ENCODE measurements around the gene WNT9A. TPM values are rescaled to one million over a fixed set of nuclear protein-coding genes. Genes with fewer than 3 reads are reported as not detected.
"Not testable (repeated sequence)": the region's sequence is repeated elsewhere in the genome, so short reads cannot be mapped to it uniquely, and the experiment has no call there.

WNT9A gene
- total RNA-seq, 2 experiments from 2014 or later: not detected

DNA sequence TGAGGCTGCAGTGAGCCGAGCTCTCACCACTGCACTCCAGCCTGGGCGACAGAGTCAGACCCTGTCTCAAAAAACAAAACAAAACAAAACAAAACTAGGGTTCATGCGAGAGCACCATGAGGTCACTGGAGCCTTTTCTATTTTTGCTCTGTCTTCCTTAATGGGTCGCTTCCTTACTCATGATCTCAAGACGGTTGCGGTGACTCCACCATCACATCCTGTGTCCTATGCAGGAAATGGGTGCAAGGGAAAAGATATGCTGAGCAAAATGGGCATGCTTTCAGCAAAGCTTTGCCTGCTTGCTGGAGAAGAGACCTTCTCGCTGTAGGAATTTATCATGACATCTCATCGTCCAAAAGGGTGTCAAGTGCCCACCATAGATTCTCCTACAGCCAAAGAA lies 36.4 kb downstream of the WNT9A start:
- no TSS peak for BruUV-seq (replicated peaks)
- no peak for TF ChIP-seq EZH2phosphoT487 (IDR thresholded peaks at IDR 0.05; ENCODE audit: borderline replicate concordance, low read depth, low read length)
- TF ChIP-seq, protein P1, sequence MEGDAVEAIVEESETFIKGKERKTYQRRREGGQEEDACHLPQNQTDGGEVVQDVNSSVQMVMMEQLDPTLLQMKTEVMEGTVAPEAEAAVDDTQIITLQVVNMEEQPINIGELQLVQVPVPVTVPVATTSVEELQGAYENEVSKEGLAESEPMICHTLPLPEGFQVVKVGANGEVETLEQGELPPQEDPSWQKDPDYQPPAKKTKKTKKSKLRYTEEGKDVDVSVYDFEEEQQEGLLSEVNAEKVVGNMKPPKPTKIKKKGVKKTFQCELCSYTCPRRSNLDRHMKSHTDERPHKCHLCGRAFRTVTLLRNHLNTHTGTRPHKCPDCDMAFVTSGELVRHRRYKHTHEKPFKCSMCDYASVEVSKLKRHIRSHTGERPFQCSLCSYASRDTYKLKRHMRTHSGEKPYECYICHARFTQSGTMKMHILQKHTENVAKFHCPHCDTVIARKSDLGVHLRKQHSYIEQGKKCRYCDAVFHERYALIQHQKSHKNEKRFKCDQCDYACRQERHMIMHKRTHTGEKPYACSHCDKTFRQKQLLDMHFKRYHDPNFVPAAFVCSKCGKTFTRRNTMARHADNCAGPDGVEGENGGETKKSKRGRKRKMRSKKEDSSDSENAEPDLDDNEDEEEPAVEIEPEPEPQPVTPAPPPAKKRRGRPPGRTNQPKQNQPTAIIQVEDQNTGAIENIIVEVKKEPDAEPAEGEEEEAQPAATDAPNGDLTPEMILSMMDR (conservative IDR thresholded peaks at IDR 0.05; ENCODE audit: low read length): no peak

DNA sequence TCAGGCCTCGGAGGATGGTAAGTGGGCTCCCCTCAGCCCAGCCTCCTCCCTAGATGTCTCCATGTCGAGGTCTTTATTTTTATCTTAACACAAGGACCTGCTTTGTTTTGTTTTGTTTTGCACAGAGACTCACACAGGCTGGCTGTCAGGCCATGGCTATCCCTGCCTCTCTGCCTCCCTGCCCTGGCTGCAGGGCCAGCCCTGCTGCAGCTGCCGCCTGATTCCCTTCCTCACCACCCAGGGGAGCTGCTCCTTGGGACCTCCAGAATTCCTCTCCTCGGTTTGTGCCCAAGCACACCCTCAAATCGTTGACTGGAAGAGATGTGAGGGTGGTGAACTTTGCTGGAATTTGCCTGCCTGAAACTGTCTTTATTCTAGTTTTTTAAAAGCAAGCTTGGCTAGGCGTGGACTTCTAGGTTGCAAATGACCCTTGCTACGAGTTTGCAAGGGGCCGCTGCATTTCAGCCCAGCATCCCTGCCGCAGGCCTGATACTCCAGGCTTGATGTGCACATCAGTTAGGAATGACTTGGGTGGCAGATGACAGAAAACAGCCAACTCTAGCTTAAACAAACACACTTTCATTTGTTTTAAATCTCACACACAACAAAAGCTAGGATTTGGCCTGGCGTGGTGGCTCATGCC lies 37.1 kb downstream of the WNT9A start:
- no peak overlapping the region for H3K4me2 ChIP-seq (ENCODE audit: low read length)
- no peak overlapping the region for H3K27ac ChIP-seq (ENCODE audit: low read depth, low read length, poor library complexity, severe bottlenecking)
- no peak overlapping the region for H2AFZ ChIP-seq (ENCODE audit: low read length)
- H3K9me2 ChIP-seq (ENCODE audit: insufficient read depth, low read length): no peaks in the 10 kb centered on the region
- no peaks in the 10 kb centered on the region for H3K36me3 ChIP-seq (ENCODE audit: insufficient read depth, low read length)
- TF ChIP-seq, protein P1 (conservative IDR thresholded peaks at IDR 0.05; ENCODE audit: low read length): no peak
- TF ChIP-seq EZH2phosphoT487 (IDR thresholded peaks at IDR 0.05; ENCODE audit: borderline replicate concordance, low read depth, low read length): no peak
- no peaks in the 10 kb centered on the region for H3K79me2 ChIP-seq (ENCODE audit: insufficient read depth, low read depth, low read length)
- POLR2A ChIA-PET: no interaction called here
- intact Hi-C loops (cut with micrococcal nuclease; ENCODE audit: unreplicated experiment): no loop called here
- no peaks in the 10 kb centered on the region for H3K9me3 ChIP-seq (ENCODE audit: low read length)
- DNase-seq (ENCODE audit: low spot score): no peak
- no peak overlapping the region for H3K4me3 ChIP-seq (ENCODE audit: low read depth, low read length, poor library complexity, severe bottlenecking)
- CTCF ChIA-PET (ENCODE audit: unreplicated experiment): no interaction called here
- BruUV-seq (replicated peaks): no TSS peak
- no peaks in the 10 kb centered on the region for H3K4me1 ChIP-seq (ENCODE audit: insufficient read depth, low read length, poor library complexity, severe bottlenecking)
- H4K20me1 ChIP-seq (ENCODE audit: insufficient read depth, low read length): no peaks in the 10 kb centered on the region; the same call in 1 of the 2 replicates

More for the DNA sequence above, 36.4 kb downstream of the WNT9A start:
- intact Hi-C loops (cut with micrococcal nuclease; ENCODE audit: unreplicated experiment): no loop called here
- no peaks in the 10 kb centered on the region for H3K36me3 ChIP-seq (ENCODE audit: insufficient read depth, low read length)
- H3K4me2 ChIP-seq (ENCODE audit: low read length): no peak overlapping the region
- H3K4me3 ChIP-seq (ENCODE audit: low read depth, low read length, poor library complexity, severe bottlenecking): no peak overlapping the region
- H3K27ac ChIP-seq (ENCODE audit: low read depth, low read length, poor library complexity, severe bottlenecking): no peak overlapping the region
- H3K79me2 ChIP-seq (ENCODE audit: insufficient read depth, low read depth, low read length): no peaks in the 10 kb centered on the region
- no peak overlapping the region for H2AFZ ChIP-seq (ENCODE audit: low read length)
- no peaks in the 10 kb centered on the region for H4K20me1 ChIP-seq (ENCODE audit: insufficient read depth, low read length)
- no peaks in the 10 kb centered on the region for H3K9me2 ChIP-seq (ENCODE audit: insufficient read depth, low read length)
- POLR2A ChIA-PET: no interaction called here
- CTCF ChIA-PET (ENCODE audit: unreplicated experiment): no interaction called here
- no peak for DNase-seq (ENCODE audit: low spot score)
- no peaks in the 10 kb centered on the region for H3K9me3 ChIP-seq (ENCODE audit: low read length)
- no peaks in the 10 kb centered on the region for H3K4me1 ChIP-seq (ENCODE audit: insufficient read depth, low read length, poor library complexity, severe bottlenecking)

DNA sequence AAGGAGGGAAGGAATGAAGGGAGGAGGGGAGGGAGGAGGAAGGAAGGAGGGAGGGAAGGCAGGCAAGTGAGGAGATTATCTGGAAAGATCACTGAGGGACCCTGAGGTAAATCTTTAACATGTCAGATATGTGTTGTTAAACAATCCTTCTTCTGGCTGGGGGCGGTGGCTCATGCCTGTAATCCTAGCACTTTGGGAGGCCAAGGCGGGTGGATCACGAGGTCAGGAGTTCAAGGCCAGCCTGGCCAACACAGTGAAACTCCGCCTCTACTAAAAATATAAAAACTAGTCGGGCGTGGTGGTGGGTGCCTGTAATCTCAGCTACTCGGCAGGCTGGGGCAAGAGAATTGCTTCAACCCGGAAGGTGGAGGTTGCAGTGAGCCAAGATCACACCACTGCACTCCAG lies 37.8 kb downstream of the WNT9A start:
- CTCF ChIA-PET (ENCODE audit: unreplicated experiment); intact Hi-C loops (cut with micrococcal nuclease; ENCODE audit: unreplicated experiment); H3K79me2 ChIP-seq (ENCODE audit: insufficient read depth, low read depth, low read length); DNase-seq (ENCODE audit: low spot score); H2AFZ ChIP-seq (ENCODE audit: low read length); H3K9me3 ChIP-seq (ENCODE audit: low read length); H3K4me1 ChIP-seq (ENCODE audit: insufficient read depth, low read length, poor library complexity, severe bottlenecking); H3K4me2 ChIP-seq (ENCODE audit: low read length); H3K36me3 ChIP-seq (ENCODE audit: insufficient read depth, low read length); POLR2A ChIA-PET; BruUV-seq (replicated peaks); H3K9me2 ChIP-seq (ENCODE audit: insufficient read depth, low read length); H3K4me3 ChIP-seq (ENCODE audit: low read depth, low read length, poor library complexity, severe bottlenecking); H3K27ac ChIP-seq (ENCODE audit: low read depth, low read length, poor library complexity, severe bottlenecking); H4K20me1 ChIP-seq (ENCODE audit: insufficient read depth, low read length): not testable (repeated sequence)
